Measurements from ENCODE around the gene PRICKLE1.

GRCh38 chr12:42511656-42512055 is 77.9 kb downstream of the PRICKLE1 start:
- TF ChIP-seq CTCF (conservative IDR thresholded peaks at IDR 0.05; ENCODE audit: low read length) (no peak), EZH2phosphoT487 (IDR thresholded peaks at IDR 0.05; ENCODE audit: borderline replicate concordance) (no peak)

Measured in Loucy (cell line).